ENCODE data around the gene HABP2. TPM values are rescaled to one million over a fixed set of nuclear protein-coding genes. Genes with fewer than 3 reads are reported as not detected.

Gene HABP2
- total RNA-seq, 1 donor from 2014 or later, result not detected

DNA sequence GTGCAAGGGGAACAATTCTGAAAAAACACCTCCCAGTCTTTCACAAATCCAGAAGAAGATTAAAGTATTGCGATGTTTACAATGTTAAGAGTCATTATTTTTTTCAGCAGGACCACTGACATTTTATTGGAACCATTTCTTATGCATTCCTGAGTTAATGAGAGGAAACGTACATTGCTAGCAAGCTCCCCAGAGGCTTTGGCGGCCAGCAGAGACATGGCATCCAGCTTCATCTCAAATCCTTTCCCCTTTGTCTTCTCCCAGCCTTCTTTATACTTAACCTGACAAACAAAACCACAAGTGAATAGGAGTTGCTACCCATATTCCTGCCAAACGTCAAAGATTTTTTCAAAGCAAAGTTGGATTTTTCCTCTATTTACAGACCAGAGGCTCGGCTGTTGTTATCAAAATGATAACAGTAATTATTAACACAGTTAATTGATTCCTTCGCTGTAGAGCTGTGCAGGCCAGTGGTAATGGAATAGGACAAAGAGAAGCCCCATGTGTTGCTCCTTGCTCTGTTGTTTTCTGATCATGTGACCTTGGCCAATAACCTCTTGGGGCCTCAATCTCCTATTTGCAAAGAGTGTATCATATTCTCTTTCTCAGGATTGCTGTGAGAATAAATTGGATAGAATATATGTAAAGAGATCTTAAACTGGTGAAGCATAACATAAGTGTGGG, 79.0 kb downstream of the HABP2 start:
- DNase-seq, result no peak

Other genes starting within 250 kb of the HABP2 start
- gene NRAP, start 111.0 kb downstream of the HABP2 start, total RNA-seq, result 304 TPM
- 46.0 TPM for gene CASP7, start 126.9 kb downstream of the HABP2 start, total RNA-seq
- 1.4 TPM for gene PLEKHS1, start 198.6 kb downstream of the HABP2 start, total RNA-seq